Raji (cell line): ENCODE results near the gene BSND.

Experiments
- POLR2A ChIP-seq: IDR thresholded peaks from 2 replicates; pipeline ENCODE4 v1.6.1; 2011; ENCODE audit warnings: low read depth, low read length, control low read depth; ENCODE audit not compliant: insufficient read depth

BSND gene

DNA sequence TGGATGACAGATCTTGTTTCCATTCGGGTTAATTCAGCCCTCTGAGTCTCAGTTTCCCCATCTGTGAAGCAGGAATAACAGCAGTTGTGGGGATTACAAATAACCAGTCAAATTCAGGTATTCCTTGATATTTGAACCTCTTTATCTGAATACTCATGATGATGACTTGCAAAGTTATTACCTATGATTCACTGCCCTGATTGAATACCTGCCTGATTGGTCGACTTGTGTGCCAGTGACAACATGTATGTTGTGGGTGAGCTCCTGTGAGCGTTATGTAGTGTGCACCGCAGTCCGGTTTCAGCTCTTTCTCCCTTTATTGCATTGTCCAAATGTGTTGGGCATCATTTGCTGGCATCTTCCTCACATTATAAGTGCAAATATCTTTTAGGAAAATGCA is 27.8 kb upstream of the BSND start:
- no peak for TF ChIP-seq POLR2A

DNA sequence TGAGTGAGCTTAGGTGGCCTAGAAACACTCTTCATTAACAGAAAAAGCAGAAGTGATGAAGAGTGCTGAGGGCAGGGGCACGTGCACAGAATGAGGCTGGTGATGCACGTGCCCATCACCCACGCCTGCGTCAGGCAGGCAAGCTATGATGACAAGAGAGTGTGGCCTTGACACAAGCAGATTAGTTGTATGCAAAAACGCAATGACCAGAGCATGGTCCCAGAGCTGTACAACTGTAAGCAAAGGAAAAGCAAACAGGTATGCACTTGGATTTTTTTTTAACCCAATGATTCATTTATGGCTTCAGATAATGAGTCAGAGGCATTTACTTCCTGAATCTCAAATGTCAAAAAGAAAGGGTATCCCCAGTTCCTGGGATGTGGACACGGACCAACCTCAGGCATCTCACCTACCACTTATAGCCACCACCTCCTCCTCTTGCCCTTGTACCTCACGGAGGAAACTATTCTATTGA is 27.4 kb upstream of the BSND start:
- no peak for TF ChIP-seq POLR2A

DNA sequence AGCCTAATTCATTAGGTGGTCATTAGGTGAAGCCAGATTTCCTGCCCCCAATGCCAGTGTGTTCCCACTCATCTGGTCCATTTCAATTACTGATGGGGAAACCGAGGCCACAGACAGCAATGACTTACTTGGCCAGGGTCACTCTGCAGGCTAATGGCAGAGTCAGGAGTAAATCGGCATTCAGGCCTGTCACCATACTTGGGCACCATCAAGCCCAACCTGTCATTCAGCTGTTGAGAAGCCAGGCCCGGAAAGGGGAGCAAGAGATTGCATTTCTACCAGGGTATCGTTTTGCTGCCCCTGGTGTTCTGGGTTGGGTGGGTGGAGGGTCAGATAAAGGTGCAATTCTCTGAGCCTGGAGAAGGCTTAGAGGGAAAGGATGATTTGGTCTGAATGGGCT is 26.3 kb upstream of the BSND start:
- no peak for TF ChIP-seq POLR2A

DNA sequence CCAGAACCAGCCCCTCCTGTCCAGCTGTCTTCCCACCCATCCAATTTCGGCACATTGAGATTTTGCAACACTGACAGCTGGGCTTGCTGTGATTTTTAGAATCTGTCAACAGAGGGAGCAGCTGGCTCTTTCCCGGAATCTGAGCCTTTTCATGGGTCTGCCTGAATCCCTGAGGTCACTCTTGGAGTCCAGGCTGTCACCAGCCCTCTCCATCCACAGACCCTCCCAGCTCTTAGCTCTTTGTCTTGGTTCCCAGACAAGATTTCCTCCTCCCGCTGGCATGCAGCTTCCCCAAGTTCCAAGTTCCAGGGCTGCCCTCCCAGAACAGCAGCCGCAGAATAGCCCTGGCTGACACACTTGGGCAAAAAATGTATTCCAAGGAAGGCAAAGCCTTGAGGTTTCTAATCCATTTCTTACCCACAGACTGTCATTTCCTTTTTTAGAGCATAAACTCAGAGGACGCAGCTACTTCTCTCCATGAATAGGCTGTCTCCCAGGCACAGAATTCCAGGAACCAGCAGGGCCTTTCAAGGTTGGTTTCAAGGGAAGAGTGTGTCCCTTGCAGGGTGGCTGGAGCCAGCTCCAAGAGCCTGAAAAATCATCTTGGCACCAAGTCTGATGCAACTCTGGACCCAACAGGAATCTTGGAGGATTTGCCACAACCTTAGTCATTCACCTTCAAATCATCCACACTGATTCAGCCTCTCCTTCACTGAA is 25.4 kb upstream of the BSND start:
- no peak for TF ChIP-seq POLR2A

DNA sequence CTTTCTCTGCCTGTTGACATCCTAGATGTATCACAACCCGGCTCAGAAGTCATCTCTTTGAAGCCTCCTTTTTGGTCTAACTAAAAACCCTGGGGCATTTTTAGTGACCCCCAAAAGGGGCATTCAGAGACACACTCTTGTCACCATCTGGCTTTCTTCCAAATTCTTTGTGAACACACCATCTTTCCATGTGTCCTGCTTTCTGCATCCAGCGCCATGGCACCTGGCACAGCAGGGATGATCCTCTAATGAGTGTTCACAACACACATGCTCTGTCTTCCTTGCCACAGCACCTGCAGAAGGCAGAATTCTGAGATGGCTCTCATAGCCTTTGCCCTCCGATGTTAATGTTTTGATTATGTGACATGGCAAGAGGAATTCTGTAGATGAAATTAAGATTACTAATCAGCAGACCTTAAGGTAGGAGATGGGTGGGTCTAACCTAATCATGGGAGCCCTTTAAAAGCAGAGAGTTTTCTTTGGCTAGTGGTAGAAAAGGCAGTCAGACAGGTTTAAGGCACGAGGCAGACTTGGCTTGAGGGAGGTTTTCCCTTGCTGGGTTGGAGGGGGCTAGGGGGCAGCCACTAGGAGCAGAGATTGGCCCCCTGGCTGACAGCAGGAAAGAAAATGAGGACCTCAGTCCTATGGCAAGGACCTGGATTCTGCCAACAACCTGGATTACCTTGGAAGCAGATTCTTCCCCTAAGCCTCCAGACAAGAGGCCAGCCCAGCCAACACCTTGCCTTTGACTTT is 23.2 kb upstream of the BSND start:
- TF ChIP-seq POLR2A: no peak

DNA sequence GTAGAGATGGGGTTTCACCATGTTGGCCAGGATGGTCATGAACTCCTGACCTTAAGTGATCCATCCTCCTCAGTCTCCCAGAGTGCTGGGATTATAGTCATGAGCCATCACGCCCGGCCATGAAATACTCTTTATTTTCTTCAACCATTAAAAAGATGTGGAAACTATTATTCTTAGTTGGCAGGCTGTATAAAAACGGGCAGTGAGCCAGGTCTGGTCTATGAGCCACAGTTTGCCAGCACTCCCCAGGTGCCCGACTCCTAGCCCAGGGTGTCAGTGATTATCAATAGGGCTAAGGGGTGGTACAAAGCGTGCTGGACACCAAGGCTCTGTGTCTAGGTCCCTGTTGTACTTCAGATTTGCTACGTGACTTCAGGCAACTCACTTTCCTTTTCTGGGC is 22.0 kb upstream of the BSND start:
- no peak for TF ChIP-seq POLR2A

DNA sequence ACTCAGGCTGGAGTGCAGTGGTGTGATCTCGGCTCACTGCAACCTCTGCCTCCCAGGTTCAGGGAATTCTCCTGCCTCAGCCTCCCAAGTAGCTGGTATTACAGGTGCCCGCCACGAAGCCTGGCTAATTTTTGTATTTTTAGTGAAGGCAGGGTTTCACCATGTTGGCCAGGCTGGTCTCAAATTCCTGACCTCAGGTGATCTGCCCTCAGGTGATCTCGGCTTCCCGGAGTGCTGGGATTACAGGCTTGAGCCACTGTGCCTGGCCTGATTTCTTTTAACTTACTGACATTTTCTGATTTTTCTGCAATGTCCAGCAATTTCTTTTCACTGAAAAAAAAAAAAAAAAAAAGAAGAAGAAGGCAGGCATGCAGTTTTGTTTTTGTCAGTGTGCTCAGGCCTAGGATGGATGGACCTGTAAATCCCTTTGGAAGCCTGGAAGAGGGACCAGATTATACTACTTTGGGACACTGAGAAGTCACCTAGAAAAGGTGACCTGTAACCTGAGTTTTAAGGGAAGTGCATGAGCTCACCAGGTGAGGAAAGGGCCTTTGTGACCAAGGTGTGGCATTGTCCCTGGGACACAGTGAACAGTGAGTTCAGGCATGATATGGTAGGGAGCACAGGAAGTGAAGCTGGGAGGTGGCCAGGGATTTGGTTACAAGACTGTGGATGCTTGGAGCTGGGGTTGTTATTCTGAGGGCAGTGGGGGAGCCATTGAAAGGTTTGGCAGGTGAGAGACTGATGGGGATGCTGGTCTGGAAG is 21.0 kb upstream of the BSND start:
- no peak for TF ChIP-seq POLR2A

DNA sequence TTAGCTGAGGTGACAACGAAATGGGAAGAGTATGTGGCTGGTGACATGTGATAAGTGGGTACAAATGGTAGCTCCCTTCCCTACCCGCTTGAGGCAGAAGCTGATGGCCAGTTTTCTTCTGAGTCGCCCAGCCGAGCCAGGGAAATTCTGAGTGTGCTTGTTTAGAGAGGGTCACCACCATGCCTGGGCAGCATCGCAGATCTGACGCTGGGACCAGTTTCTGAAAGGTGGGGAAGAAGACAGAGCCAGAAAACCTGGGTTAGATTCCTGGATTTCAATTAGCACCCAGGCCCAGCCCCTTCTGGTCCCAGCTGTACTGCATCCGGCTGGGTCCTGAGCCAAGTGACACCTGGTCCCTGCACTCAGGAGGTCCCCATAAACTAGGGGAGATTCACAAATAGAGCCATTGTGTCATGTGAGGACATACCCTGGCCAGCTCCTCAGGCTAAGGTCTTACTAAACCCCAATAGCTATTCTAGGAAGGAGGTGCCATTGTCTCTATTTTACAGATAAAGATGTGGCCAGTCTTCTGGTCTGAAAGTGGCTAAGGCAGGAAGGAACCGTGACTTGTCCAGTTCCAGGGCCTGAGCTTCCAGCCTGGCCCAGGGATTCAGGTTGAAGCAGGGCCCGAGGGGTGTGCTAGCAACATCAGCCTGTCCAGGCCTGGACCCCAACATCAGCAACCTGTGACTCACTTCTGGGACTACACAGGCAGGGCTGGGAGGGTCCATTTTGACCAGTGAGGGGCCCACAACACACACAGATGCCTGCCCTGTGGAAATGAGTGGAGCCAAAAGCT is 20.0 kb upstream of the BSND start:
- no peak for TF ChIP-seq POLR2A

DNA sequence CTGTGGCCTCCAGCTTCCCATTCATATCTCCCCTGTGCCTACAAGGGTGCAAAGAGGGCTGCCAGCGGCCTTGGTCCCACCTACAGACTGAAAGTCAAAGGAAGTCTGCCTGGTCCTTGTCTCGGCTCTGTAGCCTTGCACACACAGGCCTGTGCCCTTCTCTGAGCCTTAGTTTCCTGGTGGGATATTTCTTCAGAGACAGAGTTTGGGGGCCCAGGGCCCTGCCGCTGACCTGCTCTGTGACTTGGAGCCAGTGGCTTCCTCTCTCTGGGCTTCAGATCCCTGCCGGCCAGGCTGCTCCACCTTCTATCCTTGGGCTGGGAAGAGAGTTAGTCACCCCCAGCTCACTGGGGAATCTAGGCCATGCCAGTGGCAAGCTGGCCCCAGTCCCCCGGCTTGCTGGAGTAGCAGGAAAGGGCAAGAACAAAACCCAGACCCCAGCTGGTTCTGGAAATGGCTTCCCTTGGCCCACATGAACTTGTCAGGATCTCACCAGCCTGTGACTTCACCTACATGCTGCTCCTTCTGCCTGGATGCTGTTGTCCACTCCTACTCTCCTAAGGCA is 19.3 kb upstream of the BSND start:
- TF ChIP-seq POLR2A: no peak

DNA sequence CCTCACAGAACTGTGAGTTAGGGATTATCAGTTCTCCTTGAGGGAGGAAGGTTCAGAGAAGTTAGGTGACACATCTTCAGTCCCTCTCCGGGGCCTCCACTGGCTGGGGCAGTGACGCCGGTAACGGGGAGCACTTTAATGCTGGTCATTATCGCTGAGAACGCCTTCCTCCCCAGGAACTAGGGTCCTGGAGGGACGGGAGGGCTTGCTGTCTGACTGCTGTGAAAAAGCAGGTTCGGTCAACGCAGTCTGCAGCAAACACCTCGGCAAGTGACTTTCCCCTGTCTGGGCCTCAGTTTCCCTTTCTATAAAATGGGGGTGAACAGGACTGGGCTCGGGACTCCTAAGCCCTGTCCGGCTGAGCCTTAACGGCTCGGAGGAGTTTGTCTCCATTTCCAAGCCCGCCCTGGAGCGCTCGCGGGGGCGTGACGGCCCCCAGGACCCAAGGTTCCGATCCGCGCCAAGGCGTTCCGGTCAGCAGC is 18.6 kb upstream of the BSND start:
- TF ChIP-seq POLR2A: no peak

DNA sequence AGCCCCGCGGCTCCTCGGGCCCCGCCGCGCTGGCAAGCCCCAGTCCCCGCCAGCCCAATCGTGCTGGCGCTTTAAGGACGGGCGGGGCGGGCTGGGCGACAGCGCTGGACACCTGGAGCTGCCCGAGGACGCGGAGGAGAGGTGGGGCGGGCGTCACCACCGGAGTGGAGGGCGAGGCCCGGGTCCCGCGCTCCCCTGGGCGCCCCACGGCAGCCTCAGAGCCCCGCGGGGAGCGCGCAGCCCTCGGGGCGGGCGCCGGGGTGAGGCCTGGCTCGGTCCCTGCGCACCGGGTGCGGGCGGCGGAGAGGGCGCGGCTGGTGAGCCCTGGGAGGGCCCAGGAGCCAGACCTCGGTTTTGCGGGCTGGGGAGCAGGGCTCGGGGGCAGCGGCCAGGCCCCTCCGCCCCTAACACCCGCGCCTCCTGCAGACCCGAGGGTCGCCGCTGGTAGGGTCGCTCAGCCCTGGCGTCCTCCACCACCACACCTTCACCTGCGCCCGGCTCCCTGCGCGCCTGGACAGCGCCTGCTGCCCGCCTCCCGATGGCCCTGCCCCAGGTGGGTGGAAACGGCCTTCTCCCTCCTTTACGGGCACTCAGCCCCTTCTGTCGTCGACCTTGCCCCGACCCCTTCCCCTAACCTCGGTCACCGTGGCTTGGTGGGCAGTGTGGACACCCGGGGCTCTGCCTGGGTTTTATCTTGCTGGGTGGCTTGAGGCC is 18.0 kb upstream of the BSND start, which contains the start of gene TMEM61:
Gene TMEM61, plus strand, starts transcription at position 101 of the 714 bp plus-strand sequence. Its CDS starts 438 bp downstream, at position 539.
- no peak for TF ChIP-seq POLR2A

DNA sequence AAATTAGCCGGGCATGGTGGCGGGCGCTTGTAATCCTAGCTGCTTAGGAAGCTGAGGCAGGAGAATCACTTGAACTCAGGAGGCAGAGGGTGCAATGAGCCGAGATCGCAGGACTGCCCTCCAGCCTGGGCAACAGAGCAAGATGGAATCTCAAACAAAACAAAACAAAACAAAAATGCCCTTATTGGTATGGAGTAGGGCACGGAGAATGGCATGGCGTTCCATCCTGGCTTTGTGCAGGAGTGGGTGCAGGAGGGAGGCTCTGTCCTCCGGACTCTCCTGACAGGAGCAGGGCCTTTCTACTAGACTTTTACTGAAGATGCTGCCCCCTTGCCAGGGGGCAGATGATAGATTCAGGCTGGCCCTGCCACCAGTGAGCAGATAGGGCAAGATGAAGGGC is 17.3 kb upstream of the BSND start:
- no peak for TF ChIP-seq POLR2A

DNA sequence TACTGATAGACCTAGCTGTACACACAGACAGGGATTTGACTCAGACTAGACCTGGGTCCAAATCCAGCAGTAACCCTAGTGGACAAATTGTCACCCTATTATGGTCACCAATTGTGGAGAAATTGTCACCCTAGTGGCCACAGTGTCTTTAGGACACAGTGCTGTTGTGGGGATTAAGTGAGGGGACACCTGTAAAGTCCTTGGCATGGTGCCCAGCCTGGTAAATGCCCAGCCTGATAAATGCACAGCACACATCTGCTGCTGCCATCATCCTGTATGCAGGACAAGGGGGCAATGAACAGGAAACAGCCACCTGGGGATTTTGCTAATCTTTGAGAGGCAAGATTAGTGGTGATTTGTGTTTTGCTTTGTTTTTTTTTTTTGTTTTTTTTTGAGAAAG is 16.0 kb upstream of the BSND start:
- no peak for TF ChIP-seq POLR2A
